ENCODE results near the gene SIX6.
A peak's percentile ranks its signal among the peaks of the same experiment; 100 is the strongest.
"Not testable (repeated sequence)": the region's sequence is repeated elsewhere in the genome, so short reads cannot be mapped to it uniquely, and the experiment has no call there.

Gene SIX6

DNA sequence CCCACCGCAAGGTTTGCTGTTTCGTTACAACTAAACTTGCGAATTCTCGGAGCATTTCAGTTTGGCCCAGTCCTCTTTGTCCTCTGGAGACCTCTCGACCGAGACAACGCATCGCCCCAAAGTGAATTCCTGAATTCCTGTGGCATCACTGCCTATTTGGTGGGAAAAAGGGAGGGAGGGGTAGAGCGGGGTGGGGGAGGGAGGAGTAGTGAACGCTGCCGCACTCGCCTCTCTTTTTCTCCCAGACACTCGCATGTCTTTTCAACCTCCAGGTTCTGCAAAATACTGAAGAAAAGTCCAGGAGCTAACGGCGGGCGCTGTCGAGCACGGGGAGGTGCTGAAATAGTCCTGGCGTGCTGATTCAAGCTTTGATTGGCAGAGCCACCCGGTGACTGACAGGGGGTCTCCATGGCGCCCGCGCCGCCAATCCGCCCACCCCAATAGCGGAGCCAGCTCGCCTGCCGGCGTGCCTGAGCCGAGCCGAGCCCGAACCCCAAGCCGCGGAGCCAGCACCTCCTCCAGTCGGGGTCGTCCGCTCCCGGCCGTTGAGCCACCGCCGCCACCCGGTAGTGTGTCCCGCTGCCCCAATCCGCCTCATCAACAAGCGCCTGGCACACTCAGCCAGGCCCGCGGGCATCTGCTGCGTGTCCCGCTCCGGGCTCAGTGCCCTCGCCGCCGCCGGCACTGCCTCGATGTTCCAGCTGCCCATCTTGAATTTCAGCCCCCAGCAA is at the start of gene SIX6:
SIX6 (plus strand) TSS at position 440 of the 731 bp plus-strand sequence; CDS start at position 693, 253 bp downstream.
- peak; percentile 25 for DNase-seq (ENCODE audit: low read depth)

DNA sequence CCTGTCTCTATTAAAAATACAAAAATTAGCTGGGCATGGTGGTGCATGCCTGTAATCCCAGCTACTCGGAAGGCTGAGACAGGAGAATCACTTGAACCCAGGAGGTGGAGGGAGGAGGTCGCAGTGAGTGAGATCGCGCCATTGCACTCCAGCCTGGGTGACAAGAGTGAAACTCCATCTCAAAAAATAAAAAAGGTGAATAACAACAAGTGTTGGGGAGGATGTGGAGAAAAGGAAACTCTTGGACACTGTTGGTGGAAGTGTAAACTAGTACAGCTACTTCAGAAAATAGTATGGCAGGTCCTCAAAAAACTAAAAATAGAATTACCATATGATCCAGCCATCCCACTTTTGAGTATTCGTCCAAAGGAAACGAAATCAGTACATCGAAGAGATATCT is 28.7 kb upstream of the SIX6 start:
- not testable (repeated sequence) for DNase-seq (ENCODE audit: low read depth)

DNA sequence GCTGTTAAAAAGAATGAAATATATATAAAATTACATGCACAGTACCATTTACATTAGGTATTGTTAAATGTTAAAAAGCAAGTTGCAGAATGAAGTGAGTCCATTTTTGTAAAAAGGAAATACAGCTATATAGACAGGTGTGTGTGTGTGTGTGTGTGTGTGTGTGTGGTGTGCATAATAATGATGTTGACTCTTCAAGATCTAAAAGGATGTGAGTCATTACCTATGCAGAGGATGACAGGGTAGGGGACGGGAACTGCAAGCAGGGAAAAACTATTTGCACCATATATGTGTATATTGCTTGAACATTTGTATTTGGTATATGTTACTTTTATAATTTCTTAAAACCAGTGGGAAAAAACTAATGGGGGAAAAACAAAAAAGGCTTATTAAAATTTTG is 26.2 kb upstream of the SIX6 start:
- peak; percentile 14 for DNase-seq (ENCODE audit: low read depth)

DNA sequence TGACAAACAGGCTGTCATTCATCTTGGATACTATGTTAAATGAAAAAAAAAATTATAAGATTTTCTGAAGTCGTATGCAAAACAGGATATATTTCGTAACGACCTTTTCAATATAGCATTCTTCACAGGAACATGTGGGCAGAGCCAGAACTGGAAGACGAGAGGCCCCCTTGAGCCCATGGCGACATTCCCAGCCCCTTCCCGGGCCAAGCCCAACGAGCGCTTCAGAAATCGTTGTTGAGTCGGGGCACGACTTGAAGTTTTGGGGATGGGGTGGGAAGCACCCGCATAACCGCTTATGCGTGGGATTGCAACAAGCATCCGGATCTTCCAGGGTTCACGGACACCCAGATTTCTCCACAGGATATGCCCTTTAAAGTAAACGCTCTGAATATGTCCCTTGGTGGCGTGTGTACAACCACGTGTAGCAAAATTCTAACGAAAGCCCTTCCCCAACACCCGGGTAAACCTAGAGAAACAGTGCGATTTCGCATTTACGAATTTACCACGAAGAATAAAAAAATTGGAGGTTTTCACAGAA is 23.8 kb upstream of the SIX6 start:
- DNase-seq (ENCODE audit: low read depth) = no peak

DNA sequence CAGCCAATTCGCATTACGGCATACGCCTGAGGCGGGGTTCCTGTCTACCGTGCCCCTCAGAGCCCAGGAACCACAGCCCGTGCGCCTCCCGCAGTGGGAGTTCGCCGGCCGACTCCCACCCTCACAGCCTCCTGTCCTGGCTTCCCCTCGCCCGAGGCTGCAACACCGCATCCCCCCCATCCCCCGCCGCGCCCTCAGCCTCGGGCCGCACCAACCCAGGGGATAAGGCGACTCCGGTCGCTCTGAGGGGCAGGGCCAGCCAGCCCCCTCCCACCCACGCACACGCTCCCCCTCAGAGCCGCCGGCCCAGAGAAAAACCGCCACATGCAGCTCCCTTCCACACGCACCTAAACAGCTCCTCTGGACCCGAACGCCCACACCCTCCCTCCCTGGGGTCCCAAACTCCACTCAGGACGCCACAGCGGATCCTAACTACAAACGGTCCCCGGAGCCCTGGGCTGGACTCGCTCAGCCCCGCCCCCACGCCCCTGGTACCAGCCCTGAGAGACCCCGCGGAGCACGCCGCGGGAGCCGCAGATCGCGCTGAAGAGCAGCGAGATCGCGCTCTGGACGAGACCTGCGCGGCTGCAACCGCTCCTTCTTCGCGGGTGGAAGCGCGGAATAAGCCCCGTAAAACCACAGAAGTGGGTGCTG is 23.2 kb upstream of the SIX6 start, which contains the start of gene C14orf39:
C14orf39 (minus strand) TSS at position 466 of the 654 bp plus-strand sequence. CDS start 985 bp downstream, outside the sequence.
- DNase-seq (ENCODE audit: low read depth) = peak; percentile 34

DNA sequence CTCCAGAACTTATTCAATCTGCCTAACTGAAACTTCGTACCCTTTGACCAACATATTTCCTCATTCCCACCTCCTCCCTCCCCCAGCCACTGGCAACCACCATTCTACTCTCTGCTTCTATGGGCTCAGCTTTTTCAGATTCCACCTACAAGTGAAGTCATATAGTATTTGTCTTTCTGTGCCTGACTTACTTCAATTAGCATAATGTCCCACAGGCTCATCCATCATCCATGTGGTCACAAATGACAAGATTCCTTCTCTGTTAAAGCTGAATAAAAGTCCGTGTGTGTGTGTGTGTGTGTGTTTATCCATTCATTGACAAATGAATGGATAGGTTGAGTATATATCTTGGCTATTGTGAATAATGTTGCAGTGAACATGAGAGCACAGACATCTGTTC is 21.7 kb upstream of the SIX6 start:
- DNase-seq (ENCODE audit: low read depth) = no peak

DNA sequence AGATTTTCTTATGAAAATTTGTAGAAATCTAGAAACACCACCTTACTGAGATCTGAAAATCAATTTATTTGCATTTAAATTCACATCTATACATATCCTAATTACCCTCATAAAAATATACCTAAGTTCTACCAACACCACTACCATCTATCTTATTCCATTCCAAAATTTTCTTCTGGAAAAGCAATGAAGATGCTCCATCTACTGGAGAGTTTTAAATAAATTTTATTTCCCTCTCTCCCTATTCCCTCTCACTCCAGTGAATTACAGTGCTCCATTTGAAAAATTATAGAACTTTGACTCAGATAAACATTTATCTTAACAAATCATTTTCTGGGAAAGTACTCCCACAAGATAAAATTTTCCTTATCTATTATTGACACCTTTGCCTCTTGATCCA is 20.8 kb upstream of the SIX6 start:
- DNase-seq (ENCODE audit: low read depth) = no peak

DNA sequence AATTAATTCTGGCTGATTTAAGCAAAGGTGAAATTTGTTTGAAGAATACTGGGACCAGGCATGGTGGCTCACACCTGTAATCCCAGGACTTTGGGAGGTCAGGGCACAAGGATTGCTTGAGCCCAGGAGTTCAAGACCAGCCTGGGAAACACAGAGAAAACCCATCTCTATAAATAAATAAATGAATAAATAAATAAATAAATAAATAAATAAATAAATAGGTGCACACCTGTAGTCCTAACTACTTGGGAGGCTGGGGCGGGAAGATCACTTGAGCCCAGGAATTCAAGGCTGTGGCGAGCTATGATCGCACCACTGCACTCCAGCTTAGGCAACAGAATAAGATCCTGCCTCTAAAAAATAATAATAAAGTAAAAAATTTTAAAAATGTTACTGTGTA is 18.7 kb upstream of the SIX6 start:
- DNase-seq (ENCODE audit: low read depth) = no peak

DNA sequence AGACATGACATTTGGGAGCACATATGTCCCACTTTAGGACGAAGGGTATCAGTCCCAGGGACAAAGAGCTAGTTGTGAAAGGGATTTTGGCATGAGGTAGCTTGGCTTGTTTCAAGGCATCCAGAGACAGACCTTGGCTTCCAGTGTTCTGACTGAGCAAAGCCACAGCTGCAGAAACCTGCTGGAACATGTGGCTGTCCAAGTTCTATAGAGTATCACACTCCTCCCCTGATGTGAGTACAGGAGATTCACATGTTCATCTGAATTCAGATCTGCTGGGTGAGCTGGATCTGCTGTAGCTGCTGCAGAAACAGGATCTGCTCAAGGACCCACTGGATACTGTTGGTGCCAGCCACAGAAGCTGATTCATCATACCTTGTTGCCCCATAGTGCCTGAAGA is 13.0 kb upstream of the SIX6 start:
- no peak for DNase-seq (ENCODE audit: low read depth)

DNA sequence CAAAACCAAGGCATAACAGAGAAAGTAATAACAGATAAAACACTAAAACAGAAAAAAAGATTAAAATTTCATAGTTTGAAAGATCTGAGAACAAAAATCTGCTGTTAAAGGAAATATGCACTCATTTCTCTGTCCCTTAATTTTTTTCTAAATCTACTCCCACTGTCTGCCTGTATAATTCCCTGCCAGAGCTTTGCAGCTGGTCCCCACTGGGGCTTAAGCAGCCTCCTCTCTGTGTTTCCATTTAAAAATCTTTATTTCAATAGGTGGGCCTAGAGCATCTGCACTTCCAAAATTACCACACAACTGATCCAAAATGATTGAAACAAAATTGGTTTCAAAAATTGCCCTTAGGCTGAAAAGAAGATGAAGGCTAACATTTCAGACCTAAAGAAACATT is 6.4 kb upstream of the SIX6 start:
- no peak for DNase-seq (ENCODE audit: low read depth)

DNA sequence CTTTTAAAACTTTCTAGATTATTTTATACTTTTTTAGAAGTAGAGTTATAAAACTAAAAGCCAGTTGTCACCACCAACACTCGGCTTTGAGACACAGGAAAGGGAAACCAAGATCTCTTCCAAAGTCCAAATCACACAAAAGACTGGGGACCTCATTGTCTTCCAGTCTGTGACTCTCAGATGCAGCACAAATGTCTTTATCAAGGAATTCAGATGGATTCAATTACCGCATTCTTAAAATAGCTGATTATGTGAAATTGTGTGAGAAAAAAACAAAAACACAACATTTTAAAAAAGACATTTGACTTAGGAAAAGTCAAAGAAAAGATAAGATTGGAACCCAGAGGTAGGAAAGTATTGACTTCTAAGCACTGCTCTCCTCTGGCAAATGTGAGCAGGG is 3.5 kb upstream of the SIX6 start:
- DNase-seq (ENCODE audit: low read depth) = no peak

DNA sequence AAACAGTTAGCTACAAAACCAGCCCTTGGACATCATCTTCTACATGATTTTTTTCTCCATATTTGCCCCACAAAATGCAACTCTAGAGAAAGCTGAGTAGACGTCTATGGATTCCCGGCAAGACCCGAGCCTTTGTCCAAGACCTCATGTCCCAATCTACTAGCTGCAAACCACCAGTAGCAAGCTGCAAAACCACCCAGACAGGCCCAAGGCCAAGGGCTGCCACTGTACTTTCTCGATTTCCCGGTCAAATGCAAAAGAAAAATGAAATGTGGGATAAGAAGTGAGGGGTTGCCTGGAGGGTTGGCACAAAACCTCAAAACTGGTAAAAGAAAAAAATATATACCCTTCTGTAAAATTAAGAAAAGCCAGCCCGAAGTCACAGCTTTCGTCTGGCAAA is 2.9 kb upstream of the SIX6 start:
- no peak for DNase-seq (ENCODE audit: low read depth)

DNA sequence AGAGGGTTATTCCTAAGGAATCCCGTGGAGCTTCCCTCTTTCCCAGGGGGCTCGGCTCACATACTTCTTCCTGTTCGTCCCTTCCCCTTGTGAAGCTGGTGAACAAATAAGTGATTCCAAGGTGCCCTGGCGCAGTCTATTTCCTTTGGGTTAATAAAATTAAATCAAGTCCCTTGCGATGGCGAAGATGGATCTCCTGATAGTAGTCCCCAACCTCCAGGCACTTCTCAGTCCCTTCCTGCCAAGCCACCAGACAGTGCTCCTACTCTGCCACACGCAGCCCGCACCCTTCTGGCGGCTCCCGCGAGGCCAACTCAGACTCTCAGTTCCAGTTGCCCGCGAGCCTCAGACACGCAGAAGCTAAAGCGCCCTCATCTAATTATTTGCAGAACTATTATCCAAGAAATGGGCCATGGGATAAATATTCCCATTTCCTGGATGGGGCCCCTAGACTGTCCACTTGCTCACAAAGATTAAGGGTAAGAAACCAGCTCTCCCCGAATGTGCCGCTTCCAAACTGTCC is 2.4 kb upstream of the SIX6 start:
- no peak for DNase-seq (ENCODE audit: low read depth)

DNA sequence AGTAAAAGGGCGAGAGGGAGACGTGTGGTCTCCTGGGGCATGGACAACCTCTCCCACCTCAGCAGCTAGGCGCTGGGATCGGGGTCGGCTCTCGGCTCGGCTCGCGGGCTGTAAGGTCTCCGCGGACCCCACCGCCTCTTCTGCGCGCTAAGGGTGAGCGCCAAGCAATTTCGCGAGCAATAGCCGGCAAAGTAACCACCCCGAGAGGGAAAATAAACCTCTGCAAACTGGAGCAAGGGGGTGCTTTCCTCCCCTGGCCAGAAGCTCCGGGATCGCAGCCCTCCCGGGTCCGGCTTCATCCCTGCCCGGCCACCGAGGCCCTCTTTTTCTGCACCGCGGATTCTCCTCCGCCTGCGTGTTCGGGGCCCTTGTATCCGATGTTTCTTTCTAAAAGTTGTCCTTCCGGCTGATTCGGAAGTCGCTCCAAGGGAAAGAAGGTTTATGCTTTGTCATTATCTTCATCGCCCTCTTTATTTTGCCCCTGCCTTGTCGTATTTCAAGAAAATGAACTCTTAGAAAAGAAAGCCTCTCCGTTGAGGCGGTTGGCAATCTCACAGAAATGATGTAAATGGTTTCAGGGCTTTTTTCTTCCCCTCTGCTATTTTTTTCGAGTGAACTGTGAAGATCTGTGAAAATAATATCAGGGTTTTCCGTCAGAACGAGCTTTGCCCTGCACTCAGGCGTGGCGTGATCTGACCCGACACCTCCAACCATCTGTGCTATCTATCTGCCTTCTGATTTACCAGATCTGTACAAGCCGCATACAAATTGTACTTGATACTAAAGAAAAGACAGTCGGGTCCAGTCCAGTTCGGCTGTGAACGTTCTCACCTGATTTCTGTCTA is 1.7 kb upstream of the SIX6 start:
- no peak for DNase-seq (ENCODE audit: low read depth)

DNA sequence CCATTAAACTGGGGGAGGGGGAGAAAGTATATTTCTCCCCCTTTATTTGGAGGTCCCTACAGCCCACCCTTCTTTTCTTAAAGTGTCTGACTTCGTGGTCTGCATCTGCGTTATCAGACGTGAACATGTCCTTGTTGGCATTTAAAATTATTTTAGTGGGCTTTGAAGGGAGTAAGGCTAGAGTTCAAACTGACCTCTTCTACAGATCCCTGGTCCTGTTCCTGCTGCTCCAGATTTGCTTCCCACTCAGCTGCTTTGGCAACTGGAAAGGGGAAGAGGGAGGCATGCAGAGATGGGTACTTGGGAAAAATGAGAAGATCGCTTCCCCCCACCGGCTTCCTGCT is 611 bp upstream of the SIX6 start:
- no peak for DNase-seq (ENCODE audit: low read depth)

DNA sequence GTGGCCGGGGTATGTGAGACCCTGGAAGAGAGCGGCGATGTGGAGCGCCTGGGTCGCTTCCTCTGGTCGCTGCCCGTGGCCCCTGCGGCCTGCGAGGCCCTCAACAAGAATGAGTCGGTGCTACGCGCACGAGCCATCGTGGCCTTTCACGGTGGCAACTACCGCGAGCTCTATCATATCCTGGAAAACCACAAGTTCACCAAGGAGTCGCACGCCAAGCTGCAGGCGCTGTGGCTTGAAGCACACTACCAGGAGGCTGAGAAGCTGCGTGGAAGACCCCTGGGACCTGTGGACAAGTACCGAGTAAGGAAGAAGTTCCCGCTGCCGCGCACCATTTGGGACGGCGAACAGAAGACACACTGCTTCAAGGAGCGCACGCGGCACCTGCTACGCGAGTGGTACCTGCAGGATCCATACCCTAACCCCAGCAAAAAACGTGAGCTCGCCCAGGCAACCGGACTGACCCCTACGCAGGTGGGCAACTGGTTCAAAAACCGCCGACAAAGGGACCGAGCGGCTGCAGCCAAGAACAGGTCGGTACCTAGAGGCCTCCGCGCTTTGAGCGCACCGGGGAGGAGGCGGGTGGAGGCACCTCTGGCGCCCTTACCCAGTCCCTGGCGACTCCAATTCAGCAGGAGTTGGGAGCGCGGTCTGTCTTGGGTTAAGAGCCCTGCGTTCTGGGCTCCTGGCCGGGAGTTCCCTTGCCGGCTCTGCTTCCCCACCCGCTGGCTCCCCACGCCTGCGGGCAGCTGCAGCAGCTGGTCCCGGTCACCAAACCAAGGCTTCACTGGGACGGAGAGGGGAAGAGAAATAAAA is 700 bp downstream of the SIX6 start:
- DNase-seq (ENCODE audit: low read depth) = no peak

DNA sequence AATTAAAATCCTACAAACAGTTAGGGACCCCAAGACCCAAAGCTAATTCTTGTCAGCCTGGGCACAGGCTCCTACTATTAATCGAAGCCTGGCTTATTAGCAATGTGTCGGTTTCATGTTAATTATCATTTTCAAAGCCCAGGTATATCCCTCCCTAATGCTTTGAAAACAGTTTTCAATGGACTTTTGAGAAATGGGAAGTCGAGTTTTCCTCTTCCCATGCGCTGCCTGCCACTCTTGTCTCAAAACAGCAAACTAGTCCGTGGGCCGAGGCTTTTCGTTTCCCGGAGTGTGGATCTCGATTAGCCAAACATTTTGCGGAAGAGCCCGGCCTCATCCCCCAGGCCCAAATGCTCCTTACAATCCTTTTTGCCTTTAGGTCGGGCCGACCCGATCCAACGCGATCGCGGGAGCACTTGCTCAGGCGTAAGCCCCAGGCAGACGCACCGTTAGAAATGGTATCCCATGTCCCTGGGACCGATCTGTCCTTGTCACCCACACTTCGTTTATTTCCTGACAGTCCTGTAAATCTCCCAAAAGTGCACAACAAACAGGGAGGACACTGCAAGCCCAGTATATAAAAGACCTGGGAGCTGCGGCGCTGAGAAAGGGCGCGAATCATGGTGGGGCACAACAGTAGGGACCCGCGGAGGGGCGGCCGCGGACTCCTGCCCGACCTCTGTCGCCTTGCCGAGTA is 1.5 kb downstream of the SIX6 start:
- no peak for DNase-seq (ENCODE audit: low read depth)

DNA sequence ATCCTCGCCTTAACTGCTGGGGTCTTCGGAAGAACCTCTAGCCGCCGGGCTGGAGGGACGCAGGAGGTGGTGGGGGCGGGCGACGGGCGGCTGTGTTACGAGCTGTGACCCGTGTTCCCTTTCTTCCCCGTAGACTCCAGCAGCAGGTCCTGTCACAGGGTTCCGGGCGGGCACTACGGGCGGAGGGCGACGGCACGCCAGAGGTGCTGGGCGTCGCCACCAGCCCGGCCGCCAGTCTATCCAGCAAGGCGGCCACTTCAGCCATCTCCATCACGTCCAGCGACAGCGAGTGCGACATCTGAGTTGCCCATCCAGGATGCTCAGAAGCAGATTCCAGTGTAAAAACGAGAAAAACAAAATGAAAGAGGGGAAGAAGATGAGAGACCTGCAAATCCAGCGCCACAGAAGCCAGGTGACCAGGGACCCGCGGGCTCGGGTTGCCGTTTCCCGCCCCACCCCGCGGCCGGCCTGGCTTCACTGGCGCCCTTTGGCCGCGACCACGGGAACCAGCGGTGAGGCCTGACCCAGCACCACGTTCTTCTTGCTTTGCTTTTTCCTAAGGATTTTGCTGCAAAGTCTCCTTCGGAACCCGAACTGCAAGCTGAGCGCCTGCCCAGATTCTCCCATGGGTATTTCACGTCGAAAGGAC is 2.1 kb downstream of the SIX6 start:
- no peak for DNase-seq (ENCODE audit: low read depth)

DNA sequence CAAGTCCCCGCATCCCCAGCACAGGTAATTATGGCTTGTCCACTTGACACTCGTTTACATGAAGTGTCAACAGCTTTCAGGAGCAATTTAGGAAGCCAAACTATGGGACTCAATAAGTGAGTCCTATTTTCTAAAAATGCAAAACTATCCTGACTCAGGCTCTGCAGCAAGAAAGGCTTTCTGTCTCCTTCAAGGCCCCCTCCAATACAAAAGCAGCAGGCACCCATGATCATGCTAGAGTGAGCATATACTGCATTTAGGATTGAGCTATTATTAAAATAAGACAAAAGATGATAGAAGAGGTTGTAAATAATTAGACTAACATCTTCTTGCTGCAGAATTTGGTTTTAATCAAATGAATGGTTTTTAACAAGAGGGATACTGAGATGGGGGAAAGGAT is 3.2 kb downstream of the SIX6 start:
- no peak for DNase-seq (ENCODE audit: low read depth)

DNA sequence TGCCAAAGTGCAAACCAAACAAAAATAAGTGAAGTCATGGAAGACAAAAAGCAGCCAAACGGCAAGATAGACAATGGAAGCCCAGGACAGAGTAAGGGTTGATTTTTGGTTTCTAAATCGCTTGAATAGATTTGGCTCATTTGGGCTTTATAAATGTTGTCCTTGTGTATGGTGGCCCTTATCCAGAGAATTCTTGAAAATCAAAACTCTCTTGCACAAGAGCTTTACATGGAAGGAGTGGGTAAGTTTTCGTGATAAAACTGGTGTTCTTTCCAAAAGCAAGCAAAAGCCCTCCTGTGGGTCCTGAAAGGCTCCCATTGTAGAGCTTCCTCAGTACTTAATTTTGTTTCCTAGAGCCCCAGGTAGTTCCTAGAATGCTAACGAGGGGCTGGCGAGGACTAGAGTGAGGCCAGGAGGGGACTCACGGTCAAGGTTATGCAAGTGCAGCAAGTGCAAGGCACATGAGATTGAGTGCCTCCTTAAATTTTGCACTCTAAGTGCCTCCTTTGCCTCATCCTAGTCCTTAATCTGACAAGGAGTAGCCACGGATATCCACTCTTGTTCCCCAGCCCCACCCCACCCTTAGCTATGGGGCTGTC is 4.1 kb downstream of the SIX6 start:
- DNase-seq (ENCODE audit: low read depth) = no peak
